Breast epithelium (tissue), 4 donors: ENCODE data around the gene ADGRF3. TPM values are rescaled to one million over a fixed set of nuclear protein-coding genes. Genes with fewer than 3 reads are reported as not detected.

ENCODE experiments used
- DNase-seq, 2 donors: peaks; one replicate each; pipeline ENCODE4 v3.0.0-alpha.2; 2019; ENCODE audit warnings: low spot score in 2 of 2
- H3K27ac ChIP-seq, 2 donors: fragments of 200-600 bp; sonication (generic) in 1 of 2; one replicate each; pipeline ENCODE4 v1.5.1; 2016 to 2019; ENCODE audit warnings: mild to moderate bottlenecking in 1 of 2
- H3K27me3 ChIP-seq, 2 donors: fragments of 200-600 bp; sonication (generic) in 1 of 2; one replicate each; pipeline versions ENCODE4 v1.5.1 to v1.6.0; 2017 to 2019; ENCODE audit warnings: control low read depth in 1 of 2, mild to moderate bottlenecking in 1 of 2
- H3K36me3 ChIP-seq: fragments of 200-600 bp; one replicate; pipeline ENCODE4 v1.5.1; 2019
- H3K4me1 ChIP-seq, 2 donors: fragments of 200-600 bp; sonication (generic); one replicate each; pipeline ENCODE4 v1.5.1; 2016 to 2019; ENCODE audit warnings: control low read depth in 1 of 2
- H3K4me3 ChIP-seq, 3 donors: fragments of 200-600 bp; sonication (generic); 1 replicate in 2 of 3; 2 replicates in 1 of 3; pipeline ENCODE4 v1.5.1; 2016 to 2019; ENCODE audit warnings: mild to moderate bottlenecking in 3 of 3, moderate library complexity in 2 of 3
- H3K9me3 ChIP-seq, 2 donors: fragments of 200-600 bp; sonication (generic) in 1 of 2; one replicate each; pipeline ENCODE4 v1.5.1; 2016 to 2019; ENCODE audit warnings: control low read depth in 1 of 2
- POLR2A ChIP-seq: fragments of 450-650 bp; IDR thresholded peaks from one replicate; pipeline ENCODE4 v1.6.1; 2016; ENCODE audit warnings: antibody characterized with exemption, mild to moderate bottlenecking, moderate library complexity
- POLR2AphosphoS5 ChIP-seq, 3 donors: sonication (generic); formaldehyde crosslinking; IDR thresholded peaks; one replicate each; pipeline ENCODE4 v1.6.1; 2017; ENCODE audit warnings: antibody characterized with exemption in 3 of 3
- intact Hi-C: fragments of 100-400 bp; cut with DNase I; formaldehyde crosslinking; loops from one replicate; pipeline ENCODE4 v1.15.1; 2023; ENCODE audit warnings: low total_unique reads
- total RNA-seq, 3 donors: library from RNA; depleted of rRNA; stranded (reverse); fragments of >200 nt; gene quantifications; one replicate each; pipeline ENCODE4 v1.1.0, GENCODE V29; 2016
- TF ChIP-seq, protein P1 (sequence below), 3 donors: fragments of 450-650 bp; IDR thresholded peaks; one replicate each; pipeline ENCODE4 v1.5.1; 2016 to 2017; ENCODE audit warnings: antibody characterized with exemption in 3 of 3, mild to moderate bottlenecking in 3 of 3, moderate library complexity in 3 of 3

ADGRF3 gene
- total RNA-seq, 3 donors from 2014 or later, result under 0.01 TPM; not detected in 2

DNA sequence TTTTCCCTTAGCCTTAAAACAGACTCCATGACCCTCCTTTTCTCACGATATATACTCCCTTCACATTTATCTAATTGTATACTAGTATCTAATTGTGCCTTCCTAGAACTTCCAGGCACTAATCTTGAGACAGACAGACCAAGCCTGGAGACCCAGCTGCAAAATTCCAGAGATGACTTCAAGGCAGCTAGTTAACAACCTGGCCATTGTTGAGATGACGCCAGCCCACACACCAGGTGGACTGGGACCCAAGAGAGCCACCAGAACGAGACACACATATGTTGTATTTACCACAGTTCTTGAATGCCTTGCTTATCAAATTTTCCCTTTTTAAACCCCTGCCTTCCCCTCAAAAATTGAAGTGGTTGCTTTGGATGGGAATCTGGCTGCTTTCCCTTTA is 49.5 kb downstream of the ADGRF3 start:
- Histone ChIP-seq H3K4me3 (no peak overlapping the region), H3K9me3 (no peaks in the 10 kb centered on the region), H3K27me3 (no peaks in the 10 kb centered on the region), H3K36me3 (no peaks in the 10 kb centered on the region), H3K4me1 (peaks cover 2 to 5% of the 10 kb centered on the region in 2 donors), H3K27ac (peak overlapping the region; percentile 42 to 65)
- TF ChIP-seq POLR2A, result no peak
- TF ChIP-seq, protein P1, sequence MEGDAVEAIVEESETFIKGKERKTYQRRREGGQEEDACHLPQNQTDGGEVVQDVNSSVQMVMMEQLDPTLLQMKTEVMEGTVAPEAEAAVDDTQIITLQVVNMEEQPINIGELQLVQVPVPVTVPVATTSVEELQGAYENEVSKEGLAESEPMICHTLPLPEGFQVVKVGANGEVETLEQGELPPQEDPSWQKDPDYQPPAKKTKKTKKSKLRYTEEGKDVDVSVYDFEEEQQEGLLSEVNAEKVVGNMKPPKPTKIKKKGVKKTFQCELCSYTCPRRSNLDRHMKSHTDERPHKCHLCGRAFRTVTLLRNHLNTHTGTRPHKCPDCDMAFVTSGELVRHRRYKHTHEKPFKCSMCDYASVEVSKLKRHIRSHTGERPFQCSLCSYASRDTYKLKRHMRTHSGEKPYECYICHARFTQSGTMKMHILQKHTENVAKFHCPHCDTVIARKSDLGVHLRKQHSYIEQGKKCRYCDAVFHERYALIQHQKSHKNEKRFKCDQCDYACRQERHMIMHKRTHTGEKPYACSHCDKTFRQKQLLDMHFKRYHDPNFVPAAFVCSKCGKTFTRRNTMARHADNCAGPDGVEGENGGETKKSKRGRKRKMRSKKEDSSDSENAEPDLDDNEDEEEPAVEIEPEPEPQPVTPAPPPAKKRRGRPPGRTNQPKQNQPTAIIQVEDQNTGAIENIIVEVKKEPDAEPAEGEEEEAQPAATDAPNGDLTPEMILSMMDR (IDR thresholded peaks at IDR 0.05), result no peak
- TF ChIP-seq POLR2AphosphoS5 (IDR thresholded peaks at IDR 0.05), result no peak
- DNase-seq, result no peak
- intact Hi-C loops, result no loop called here

DNA sequence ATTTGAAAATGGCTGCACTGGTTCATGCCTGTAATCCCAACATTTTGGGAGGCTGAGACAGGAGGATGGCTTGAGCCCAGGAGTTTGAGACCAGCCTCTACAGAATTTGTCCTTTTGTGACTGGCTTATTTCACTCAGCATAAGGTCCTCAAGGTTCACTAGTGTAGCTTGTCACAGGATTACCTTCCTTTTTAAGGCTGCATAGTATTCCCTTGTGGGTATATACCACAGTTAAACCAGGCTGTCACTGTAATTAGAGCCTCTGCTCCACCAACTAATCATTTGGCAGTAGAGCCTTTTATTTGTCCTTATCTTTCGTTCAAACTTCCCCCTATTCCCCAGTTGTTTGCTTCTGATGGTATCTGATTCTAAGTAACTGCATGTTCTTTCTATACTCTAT is 51.1 kb downstream of the ADGRF3 start:
- Histone ChIP-seq H3K9me3 (no peaks in the 10 kb centered on the region), H3K27me3 (no peaks in the 10 kb centered on the region), H3K36me3 (no peaks in the 10 kb centered on the region), H3K4me3 (no peak overlapping the region), H3K27ac (no peak overlapping the region), H3K4me1 (no peaks in the 10 kb centered on the region)
- TF ChIP-seq POLR2AphosphoS5 (IDR thresholded peaks at IDR 0.05), result no peak
- TF ChIP-seq, protein P1 (IDR thresholded peaks at IDR 0.05), result no peak
- TF ChIP-seq POLR2A, result no peak
- no peak for DNase-seq
- intact Hi-C loops, result no loop called here

DNA sequence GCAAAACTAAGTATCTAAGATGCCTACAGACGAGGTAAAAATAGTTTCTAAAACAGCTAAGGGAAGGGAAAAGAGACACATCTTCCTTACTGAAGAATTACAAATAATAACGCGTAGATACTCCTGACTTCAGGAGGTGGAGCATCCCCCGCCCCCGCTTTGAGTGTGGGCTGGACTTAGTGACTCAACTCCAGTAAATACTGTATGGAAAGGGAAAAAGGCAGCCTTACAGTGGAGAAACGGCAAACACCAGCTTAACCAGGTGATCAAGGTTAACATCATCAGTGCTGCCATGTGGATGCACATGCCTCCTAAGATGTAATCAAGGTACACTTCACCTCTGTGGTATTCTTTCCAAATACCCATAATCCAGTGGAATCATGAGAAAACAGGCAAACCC is 53.9 kb downstream of the ADGRF3 start:
- Histone ChIP-seq H3K4me1 (no peaks in the 10 kb centered on the region), H3K9me3 (no peaks in the 10 kb centered on the region), H3K36me3 (no peaks in the 10 kb centered on the region), H3K27me3 (no peaks in the 10 kb centered on the region), H3K4me3 (no peak overlapping the region), H3K27ac (peak overlapping the region; percentile 29 to 70)
- intact Hi-C loops, result no loop called here
- TF ChIP-seq POLR2AphosphoS5 (IDR thresholded peaks at IDR 0.05) (no peak), POLR2A (no peak)
- TF ChIP-seq, protein P1 (IDR thresholded peaks at IDR 0.05), result no peak
- DNase-seq, result no peak

DNA sequence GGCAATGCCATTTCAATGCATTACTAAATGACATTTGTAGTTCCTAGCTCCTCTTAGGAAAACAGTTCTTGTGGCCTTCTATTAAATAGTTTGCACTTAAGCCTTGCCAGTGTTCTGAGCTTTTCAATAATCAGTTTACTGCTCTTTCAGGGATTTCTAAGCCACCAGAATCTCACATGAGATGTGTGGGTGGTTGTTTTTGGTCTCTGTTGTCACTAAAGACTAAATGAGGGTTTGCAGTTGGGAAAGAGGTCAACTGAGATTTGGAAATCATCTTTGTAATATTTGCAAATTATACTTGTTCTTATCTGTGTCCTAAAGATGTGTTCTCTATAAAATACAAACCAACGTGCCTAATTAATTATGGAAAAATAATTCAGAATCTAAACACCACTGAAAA is 56.6 kb downstream of the ADGRF3 start:
- TF ChIP-seq POLR2AphosphoS5 (IDR thresholded peaks at IDR 0.05) (no peak), POLR2A (no peak)
- TF ChIP-seq, protein P1 (IDR thresholded peaks at IDR 0.05), result no peak
- Histone ChIP-seq H3K27me3 (no peaks in the 10 kb centered on the region), H3K36me3 (peaks cover 5% of the 10 kb centered on the region), H3K9me3 (no peaks in the 10 kb centered on the region), H3K4me1 (no peaks in the 10 kb centered on the region), H3K4me3 (no peak overlapping the region), H3K27ac (peak overlapping the region in 1 of 2 donors; percentile 73)
- DNase-seq, result no peak
- intact Hi-C loops, result no loop called here

DNA sequence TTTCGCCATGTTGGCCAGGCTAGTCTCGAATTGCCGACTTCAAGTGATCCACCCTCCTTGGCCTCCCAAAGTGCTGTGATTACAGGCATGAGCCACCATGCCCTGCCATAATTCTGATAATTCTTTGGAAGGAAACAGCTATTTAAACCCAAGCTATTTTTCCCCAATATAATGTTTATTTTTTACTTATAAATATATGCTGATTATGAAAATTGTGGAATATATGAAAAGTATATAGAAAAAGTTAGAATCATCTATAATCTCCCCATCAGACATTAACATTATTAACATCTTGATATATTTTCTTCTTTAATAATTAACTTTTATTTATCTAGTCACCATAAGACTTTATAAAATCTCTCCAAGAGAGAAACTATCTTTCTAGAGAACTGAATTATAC is 60.7 kb downstream of the ADGRF3 start:
- H3K27me3 ChIP-seq, result no peaks in the 10 kb centered on the region
- H3K9me3 ChIP-seq, result no peaks in the 10 kb centered on the region
- TF ChIP-seq POLR2A, result no peak
- TF ChIP-seq POLR2AphosphoS5 (IDR thresholded peaks at IDR 0.05), result no peak
- TF ChIP-seq, protein P1 (IDR thresholded peaks at IDR 0.05), result no peak
- H3K4me1 ChIP-seq, result no peaks in the 10 kb centered on the region
- intact Hi-C loops, result no loop called here
- H3K36me3 ChIP-seq, result peaks cover 7% of the 10 kb centered on the region
- H3K27ac ChIP-seq, result no peak overlapping the region
- H3K4me3 ChIP-seq, result no peak overlapping the region
- DNase-seq, result no peak
